Measurements from ENCODE around the gene PDE11A. TPM values are rescaled to one million over a fixed set of nuclear protein-coding genes. Genes with fewer than 3 reads are reported as not detected.

PDE11A gene
- total and polyA plus RNA-seq, 8 donors: under 0.01 to 0.87 (median 0.40) TPM; not detected in 2

DNA sequence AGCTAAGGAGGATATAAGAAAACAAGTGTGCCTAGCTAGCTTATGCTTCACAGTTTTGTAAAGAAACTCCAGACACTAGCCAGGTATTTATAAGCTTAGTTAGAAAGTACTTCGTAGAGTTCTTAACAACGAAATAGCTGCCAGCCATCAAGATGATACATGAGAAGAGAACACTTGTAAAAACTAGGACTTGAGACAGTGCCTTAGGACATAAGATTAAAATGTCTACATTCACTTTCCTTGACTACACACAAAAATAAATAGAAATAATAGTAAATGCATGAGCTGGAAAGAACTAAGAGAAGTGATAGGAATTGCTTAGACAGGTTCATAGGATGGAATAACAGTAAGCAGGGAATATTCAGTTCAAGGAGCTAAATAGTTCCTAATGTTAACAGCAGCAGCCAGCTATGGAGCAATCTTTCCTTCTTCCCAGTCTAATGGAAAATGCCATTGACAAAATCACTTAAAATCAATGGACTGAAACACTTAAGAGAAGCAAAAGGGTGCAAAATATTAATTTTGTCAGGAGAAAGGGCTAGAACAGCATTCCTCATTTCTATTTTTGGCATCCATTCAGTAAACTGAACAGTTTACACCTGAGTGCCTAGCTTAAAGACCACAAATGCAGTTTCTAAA is 186.6 kb downstream of the PDE11A start:
- H3K4me1 ChIP-seq: no peaks in the 10 kb centered on the region
- H3K4me3 ChIP-seq: no peak overlapping the region
- H3K27ac ChIP-seq: no peak overlapping the region
- WGBS, 5 donors: 54 to 80% (median 76%) methylated on average over 2 of the region's 2 CpGs
- TF ChIP-seq EP300 (IDR thresholded peaks at IDR 0.05) (no peak), POLR2A (IDR thresholded peaks at IDR 0.05) (no peak), CTCF (IDR thresholded peaks at IDR 0.05) (no peak), POLR2AphosphoS5 (IDR thresholded peaks at IDR 0.05) (no peak)
- no peak for DNase-seq
- intact Hi-C loops (cut with DNase I; ENCODE audit: low total_unique reads): no loop called here
- H3K27me3 ChIP-seq: no peaks in the 10 kb centered on the region
- H3K9me3 ChIP-seq: no peaks in the 10 kb centered on the region
- no peaks in the 10 kb centered on the region for H3K36me3 ChIP-seq

GRCh38 chr2:177883177-177883576 is 189.4 kb downstream of the PDE11A start:
- no peaks in the 10 kb centered on the region for H3K27me3 ChIP-seq
- 90 to 98% (median 91%) methylated on average over 2 of the region's 2 CpGs for WGBS, 5 donors
- no peaks in the 10 kb centered on the region for H3K36me3 ChIP-seq
- H3K4me1 ChIP-seq: no peaks in the 10 kb centered on the region
- TF ChIP-seq POLR2A (IDR thresholded peaks at IDR 0.05) (no peak), POLR2AphosphoS5 (IDR thresholded peaks at IDR 0.05) (no peak), CTCF (IDR thresholded peaks at IDR 0.05) (no peak), EP300 (IDR thresholded peaks at IDR 0.05) (no peak)
- no peaks in the 10 kb centered on the region for H3K9me3 ChIP-seq
- DNase-seq: no peak
- intact Hi-C loops (cut with DNase I; ENCODE audit: low total_unique reads): no loop called here
- no peak overlapping the region for H3K27ac ChIP-seq
- no peak overlapping the region for H3K4me3 ChIP-seq

- H3K9me3 ChIP-seq: no peaks in the 10 kb centered on the region
- no peaks in the 10 kb centered on the region for H3K27me3 ChIP-seq
- no peak for DNase-seq
- no peak overlapping the region for H3K27ac ChIP-seq
- 77 to 91% (median 90%) methylated on average over 1 of the region's 1 CpG for WGBS, 5 donors
- no peaks in the 10 kb centered on the region for H3K4me1 ChIP-seq
- intact Hi-C loops (cut with DNase I; ENCODE audit: low total_unique reads): no loop called here
- H3K4me3 ChIP-seq: no peak overlapping the region
- H3K36me3 ChIP-seq: no peaks in the 10 kb centered on the region
- TF ChIP-seq POLR2AphosphoS5 (IDR thresholded peaks at IDR 0.05) (no peak), POLR2A (IDR thresholded peaks at IDR 0.05) (no peak), CTCF (IDR thresholded peaks at IDR 0.05) (no peak), EP300 (IDR thresholded peaks at IDR 0.05) (no peak)
Measured at GRCh38 chr2:177882501-177882900, 190.1 kb downstream of the PDE11A start.

GRCh38 chr2:177881921-177882320 is 190.7 kb downstream of the PDE11A start:
- Histone ChIP-seq H3K4me3 (no peak overlapping the region), H3K27me3 (no peaks in the 10 kb centered on the region), H3K36me3 (no peaks in the 10 kb centered on the region), H3K27ac (no peak overlapping the region), H3K9me3 (no peaks in the 10 kb centered on the region), H3K4me1 (no peaks in the 10 kb centered on the region)
- TF ChIP-seq POLR2A (IDR thresholded peaks at IDR 0.05): no peak
- no peak for TF ChIP-seq EP300 (IDR thresholded peaks at IDR 0.05)
- TF ChIP-seq POLR2AphosphoS5 (IDR thresholded peaks at IDR 0.05): no peak
- no peak for TF ChIP-seq CTCF (IDR thresholded peaks at IDR 0.05)
- intact Hi-C loops (cut with DNase I; ENCODE audit: low total_unique reads): no loop called here
- 78 to 86% (median 82%) methylated on average over 2 of the region's 2 CpGs for WGBS, 5 donors
- no peak for DNase-seq
